ENCODE data around the gene TEF.

The TEF gene

GRCh38 chr22:41354979-41355378 lies 26.8 kb upstream of the TEF start:
- DNase-seq, result no peak

DNA sequence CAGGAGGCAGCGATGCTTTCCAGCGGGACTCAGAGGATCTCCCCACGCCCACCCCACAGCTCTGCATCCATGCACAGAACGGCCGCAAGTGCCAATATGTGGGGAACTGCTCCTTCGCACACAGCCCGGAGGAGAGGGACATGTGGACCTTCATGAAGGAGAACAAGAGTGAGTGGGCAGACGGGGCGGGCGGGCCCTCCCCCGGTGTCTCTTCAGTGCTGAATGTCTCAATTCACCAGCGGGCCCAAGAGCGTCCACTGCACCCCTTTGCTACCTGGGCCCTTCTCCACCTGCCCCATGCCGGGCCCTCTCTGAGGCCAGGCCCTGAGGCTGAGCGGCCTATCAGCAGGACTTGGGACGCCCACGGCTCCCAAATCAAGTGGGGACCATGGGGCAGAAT lies 25.8 kb upstream of the TEF start:
- DNase-seq, result no peak

GRCh38 chr22:41356430-41357028 lies 25.2 kb upstream of the TEF start:
- DNase-seq, result no peak

DNA sequence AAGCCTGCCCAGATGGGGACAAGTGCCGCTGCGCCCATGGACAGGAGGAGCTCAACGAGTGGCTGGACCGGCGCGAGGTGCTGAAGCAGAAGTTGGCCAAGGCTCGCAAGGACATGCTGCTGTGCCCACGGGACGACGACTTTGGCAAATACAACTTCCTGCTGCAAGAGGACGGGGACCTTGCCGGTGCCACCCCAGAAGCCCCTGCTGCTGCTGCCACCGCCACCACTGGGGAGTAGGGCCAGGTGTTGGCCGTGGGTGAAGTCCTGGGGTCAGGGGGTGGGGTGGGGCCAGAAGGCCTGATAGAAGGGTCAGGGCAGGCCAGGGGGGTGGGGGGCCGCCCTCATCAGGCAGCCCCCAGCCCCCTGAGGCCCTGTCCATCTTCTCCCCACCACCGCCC lies 24.6 kb upstream of the TEF start:
- no peak for DNase-seq

GRCh38 chr22:41358927-41359326 lies 22.8 kb upstream of the TEF start:
- no peak for DNase-seq

DNA sequence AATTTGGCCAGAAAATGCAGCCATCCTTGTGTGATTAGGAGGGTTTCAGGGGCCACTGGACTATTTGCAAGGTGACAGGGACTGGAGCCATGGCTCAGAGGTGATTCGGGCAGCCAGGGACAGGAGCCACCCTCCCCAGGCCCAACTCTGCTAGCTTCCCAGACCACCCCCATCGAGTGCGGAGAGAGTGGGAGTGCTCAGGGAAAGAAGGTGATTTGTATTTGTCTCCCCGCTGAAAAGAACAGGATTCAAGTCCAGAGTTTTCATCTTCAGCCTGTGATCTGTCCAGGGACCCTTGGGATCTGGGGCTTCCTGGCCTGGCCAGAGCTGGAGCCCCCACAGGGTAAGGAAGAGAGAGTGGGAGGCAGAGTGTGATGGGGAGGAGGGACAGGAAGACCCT lies 22.4 kb upstream of the TEF start:
- no peak for DNase-seq

DNA sequence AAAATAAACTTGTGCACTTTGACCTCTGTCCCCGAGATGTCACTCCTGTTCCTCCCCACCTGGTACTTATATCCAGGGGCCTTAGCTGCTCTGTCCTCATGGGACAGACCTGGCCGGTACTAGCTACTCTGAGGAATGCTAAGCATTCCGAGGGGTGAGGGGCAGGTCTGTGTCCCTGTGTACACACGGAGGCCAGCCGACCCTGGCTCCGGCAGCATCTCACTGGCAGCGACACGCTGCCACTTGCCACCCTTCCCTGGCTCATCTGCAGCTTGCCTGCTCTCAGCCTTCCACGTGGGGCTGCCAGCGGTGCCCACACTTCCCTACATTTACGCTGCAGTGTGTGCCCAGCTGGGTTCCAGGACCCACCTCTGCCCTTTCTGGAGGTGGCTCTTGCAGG lies 21.6 kb upstream of the TEF start:
- no peak for DNase-seq

DNA sequence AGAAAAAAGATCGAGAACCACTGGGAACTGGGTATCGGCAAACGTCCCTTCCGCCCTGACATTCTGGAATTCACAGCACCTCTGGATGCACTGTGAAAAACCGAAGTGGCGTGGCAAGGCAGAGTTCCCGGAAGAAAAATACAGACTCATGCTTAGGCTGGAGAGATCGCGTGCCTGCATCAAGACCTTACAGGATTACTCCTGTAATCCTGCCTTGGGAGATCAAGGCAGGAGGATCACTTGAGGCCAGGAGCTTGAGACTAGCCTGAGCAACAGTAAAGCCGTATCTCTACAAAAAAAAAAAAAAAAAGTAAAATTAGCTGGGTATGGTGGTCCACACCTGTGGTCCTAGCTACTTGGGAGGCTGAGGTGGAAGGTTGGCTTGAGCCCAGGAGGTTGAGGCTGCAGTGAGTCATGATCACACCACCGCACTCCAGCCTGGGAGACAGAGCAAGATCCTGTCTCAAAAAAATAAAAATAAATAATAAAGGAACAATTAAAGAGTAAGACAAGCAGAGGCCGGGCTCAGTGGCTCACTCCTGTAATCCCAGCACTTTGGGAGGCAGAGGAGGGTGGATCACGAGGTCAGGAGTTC lies 19.9 kb upstream of the TEF start:
- no peak for DNase-seq

GRCh38 chr22:41362615-41363014 lies 19.1 kb upstream of the TEF start:
- DNase-seq, result no peak

DNA sequence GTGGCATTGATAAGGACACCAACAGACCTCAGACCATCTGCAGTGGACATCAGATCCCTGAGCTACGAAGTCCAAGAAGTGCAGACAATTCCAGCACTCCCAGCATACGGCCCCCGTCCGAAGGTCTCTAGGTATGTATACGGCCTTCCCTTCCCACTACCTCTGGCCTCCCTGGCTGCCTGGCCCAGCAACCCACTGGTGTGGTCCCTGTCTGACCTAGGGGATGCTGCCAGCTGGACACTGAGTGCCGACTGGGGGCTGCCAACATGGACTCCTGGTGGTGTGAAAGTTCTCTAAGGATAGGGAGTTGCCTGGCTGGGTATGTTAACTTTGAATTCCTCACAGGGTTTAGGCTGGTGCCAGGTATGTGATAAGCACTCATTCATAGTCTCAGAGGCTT lies 17.5 kb upstream of the TEF start:
- no peak for DNase-seq

- DNase-seq, result no peak
Measured at GRCh38 chr22:41364955-41365354, 16.8 kb upstream of the TEF start.

GRCh38 chr22:41365425-41365824 lies 16.3 kb upstream of the TEF start:
- no peak for DNase-seq

GRCh38 chr22:41366323-41367029 lies 15.3 kb upstream of the TEF start:
- no peak for DNase-seq

- DNase-seq, result peak; percentile 91 to 96 (median 94)
Measured at GRCh38 chr22:41367039-41367679, 14.6 kb upstream of the TEF start.

DNA sequence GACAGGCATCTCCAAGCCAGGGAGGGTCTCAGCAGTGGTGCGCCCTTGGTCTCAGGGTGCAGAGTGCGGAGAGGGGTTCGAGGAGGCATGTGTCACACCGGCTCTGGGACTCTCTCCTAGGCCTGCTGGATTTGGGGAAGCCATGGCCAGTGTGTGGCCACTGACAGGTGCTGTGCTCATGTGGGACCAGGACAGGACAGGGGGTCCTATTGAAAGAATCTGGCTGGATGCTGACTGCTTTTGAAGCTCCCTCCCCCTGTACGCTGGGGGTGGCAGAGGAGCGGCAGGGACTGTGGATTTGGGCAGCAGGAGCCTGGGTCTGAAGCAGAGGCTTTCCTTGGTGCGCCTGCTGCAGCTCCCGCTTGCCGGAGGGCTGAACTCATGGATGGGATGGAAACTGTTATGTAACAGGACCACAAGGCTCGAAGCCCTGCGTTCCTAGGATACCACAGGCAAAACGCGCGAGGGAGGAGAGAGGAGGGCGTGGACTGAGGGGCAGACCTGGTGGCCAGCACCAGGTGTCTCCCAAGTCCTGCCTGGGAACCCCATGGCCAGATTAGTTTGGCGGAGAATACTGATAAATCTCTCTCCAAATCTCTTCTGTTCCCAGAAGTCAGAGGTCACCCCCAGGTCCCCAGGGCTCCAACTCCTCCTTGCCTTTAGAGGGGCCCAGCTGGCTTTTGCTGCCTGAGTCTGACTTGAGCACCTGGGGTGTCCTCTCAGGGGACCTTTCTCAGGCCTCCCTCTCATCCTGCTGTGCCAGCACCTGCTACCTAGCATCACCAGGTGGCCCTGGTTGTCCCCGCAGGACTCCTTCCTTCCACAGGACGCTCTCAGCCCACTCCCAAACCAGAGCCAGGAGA lies 13.8 kb upstream of the TEF start:
- DNase-seq, result no peak

DNA sequence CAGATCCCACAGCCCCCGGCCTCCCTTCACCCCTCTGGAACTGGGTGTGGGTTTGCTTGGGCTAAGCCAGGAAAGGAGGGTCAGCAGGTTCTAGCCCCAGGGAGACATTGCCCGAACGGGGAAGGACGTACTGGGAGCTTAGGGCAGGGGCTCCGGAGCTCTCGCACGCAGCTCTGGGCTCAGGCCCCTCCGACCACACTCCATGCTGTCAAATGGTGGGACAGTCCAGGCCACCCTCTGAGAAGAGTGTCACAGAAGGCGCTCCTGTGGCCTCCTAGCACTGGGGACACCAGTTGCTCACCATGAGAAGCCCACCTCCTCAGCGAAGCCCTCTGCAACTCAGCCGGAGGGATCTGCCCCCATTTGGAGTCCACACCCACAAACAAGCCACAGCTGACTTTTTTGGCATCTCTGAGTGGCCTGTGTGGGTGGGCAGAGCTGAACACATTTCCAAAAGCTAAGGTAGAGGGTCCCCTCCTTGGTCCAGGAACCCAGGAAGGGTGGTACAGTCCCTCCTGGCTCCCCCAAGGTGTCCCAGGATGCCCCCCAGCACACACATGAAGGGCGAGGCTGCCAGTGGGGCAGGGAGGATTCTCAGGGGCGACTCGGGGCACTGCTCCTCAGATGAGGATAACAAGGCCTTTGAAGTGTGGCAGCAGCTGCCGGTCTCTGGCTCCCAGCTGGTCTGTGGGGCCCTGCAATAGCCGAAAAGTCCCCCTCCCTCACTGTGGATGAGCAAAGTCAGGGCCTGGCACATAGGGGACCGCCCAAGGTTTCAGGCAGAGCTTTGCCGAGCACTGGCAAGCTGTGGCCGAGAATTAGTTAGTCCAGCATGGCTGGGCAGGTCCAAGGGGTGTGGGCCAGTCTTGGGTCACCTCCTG lies 13.0 kb upstream of the TEF start:
- no peak for DNase-seq

- DNase-seq, result no peak
Measured at GRCh38 chr22:41369424-41369745, 12.4 kb upstream of the TEF start.

GRCh38 chr22:41369837-41370236 lies 11.9 kb upstream of the TEF start:
- no peak for DNase-seq

GRCh38 chr22:41377846-41378245 lies 3.9 kb upstream of the TEF start:
- peak in 2 of 4 experiments; percentile 13 for DNase-seq

DNA sequence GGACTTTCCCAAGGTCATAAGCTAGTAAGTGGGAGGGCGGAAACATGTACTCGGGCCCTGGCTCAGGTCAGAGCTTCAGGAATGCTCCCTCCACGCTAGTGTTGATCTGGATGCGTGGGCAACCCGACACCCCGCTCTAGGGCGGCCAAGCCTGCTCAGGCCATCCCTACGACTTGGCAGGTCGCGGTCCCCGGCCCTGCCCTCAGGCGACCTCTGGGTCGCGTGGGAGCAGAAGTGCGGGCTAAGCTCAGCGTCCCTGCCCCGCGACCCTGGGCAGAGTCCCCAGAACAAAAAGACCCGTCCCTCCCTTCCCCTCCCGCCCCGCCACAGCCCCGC lies 781 bp upstream of the TEF start:
- peak; percentile 60 to 84 (median 74) for DNase-seq

GRCh38 chr22:41382098-41382578 lies 396 bp downstream of the TEF start:
- DNase-seq, result peak; percentile 12 to 76 (median 62)

DNA sequence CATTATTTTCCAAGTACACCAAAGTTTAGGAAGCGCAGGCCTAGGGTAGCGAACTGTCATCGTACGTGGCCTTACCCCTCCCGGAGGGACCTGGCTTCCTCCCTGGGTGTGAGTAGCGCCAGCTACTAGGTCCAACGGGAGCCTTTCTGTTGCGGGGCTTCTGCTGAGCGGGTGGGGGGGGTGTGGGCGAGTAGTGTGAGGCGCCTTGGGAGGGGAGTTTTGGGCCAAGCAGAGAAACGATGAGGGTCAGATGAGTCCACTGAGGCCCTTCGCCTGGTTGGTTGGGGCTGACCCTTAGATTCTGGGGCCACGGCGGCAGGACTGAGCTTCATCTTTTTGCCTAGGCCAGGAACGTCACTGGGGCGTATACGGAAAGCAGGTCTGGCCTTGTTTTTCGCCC lies 868 bp downstream of the TEF start:
- no peak for DNase-seq

Measured in suppressor macrophage (primary cell).